HG02642 (cell line): ENCODE data around the gene NAV2.

Experiments used
- ATAC-seq: cut with Tn5 transposase; IDR thresholded peaks from one replicate; pipeline ENCODE4 v1.9.1; 2021; ENCODE audit warnings: mild to moderate bottlenecking; ENCODE audit not compliant: unreplicated experiment, poor library complexity

Gene NAV2

DNA sequence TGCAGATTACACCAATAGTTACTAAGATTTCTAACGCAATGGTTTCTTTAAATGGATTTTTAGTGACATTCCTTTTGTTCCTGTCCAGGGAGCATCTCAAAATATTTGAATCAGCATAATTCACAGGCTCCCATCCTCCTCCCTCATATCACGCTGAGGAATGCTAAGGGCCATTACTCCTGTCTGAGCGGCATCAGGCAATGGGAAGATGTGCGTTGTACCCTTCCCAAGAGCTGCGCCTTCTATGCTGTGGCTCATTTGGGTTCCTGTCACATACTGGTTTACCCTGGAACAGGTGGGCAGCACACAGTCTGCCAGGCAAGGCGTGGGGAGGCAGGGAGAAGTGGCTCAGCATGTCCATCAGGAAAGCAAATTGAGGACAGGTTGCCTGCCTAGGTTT, 325.8 kb downstream of the NAV2 start:
- ATAC-seq, result no peak

DNA sequence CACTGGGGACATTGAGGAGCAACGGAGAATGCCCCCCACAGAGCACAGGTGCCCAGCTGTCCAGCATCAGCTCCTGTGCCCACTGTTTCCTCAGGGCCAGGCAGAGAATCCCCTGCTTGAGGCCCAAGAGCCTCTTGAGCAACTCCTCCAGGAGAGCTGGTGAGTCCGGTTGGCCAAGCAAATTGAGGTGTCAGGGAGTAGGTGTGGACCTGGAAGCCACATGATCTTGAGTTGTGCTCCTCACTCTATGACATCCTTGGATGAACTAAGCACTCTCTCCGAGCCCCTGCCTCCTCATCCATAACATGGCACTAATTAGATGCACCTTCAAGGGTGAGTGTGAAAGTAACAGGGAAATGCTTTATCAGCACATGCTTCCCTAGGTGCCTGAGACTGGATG, 326.3 kb downstream of the NAV2 start:
- ATAC-seq, result no peak

- ATAC-seq, result no peak
Measured at GRCh38 chr11:20041499-20041898, 328.9 kb downstream of the NAV2 start.

DNA sequence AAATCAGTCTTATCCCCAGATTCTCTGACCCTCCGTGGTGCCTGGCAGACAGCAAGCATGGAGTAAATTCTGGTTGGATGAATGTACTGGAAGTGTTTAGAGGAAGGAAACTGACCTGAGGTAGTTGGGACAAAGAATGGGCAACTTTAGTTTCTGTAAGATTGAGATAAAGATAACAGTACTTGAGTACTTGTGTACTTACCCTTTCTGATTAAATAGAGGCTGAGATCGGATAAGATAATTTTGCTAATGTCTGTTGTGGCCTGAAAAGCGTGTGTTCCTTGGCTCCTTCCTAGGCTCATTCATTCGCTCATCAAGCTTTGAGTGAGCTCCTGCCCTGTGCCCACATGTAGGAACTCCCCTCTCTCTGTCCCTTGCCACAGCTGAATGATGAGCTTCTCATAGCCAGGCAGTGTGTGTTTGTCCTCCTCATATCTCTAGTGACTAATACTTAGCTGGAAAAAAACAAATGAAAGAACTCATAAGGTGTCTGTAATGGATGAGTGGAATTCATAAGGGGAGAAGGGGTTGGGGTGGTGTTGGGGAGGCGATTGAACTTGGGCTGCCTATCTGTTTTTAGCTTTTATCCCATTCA, 329.5 kb downstream of the NAV2 start:
- no peak for ATAC-seq

DNA sequence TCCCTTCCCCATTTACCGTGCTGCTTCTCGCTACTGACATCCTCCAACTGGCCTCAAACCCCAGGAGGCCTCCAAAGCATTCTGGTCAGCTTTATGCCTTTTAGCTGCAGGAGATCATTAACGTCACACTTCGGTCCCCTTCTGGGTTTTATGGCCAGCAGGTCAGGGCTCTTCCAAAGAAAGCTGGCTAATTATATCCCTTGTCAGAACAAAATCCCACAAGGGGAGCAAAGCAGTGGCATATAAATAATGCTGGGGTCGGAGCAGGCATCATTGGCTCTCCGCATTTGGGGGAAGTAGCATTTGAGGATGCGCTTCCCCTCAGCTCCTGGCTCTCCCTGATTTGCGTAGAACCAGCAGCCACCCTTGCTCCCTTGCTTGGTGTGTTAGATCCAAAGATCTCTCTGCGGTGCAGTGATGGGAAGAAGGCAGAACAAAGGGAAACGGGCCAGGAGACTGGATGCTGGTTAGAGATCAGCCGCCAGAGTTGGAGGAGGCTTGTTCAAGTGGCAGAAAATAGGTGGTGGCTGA, 330.2 kb downstream of the NAV2 start:
- ATAC-seq, result no peak

DNA sequence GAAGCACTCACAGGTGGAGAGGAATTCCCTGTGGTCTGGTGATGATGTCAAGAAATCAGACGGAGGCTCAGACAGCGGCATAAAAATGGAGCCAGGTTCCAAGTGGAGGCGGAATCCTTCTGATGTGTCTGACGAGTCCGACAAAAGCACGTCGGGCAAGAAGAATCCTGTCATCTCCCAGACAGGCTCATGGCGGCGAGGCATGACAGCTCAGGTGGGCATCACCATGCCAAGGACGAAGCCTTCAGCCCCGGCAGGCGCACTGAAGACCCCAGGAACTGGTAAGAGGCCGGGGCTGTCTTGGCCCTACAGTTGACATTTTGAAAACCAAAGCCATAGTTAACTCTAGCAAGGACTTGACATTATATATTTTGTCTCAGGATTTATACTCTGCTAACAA, 331.4 kb downstream of the NAV2 start:
- ATAC-seq, result no peak

- ATAC-seq, result no peak
Measured at GRCh38 chr11:20045098-20045688, 332.6 kb downstream of the NAV2 start.

DNA sequence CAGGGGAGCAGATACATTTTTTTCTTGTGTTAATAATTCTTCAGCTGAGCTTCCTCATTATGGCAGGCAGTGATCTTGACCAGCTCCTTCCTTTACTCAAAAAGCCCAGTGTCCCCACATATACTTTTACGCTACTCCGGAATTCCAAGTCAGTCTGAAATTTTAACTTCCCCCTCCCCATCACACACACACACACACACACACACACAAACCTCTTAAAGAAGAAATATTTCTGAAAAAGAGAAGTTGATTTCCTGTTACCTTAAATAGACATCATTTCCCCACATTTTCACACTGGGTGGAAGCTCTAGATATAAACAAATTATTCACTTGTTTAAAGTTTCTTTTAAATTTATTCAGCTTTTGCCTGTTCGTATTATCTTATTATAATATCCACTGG, 333.8 kb downstream of the NAV2 start:
- no peak for ATAC-seq

DNA sequence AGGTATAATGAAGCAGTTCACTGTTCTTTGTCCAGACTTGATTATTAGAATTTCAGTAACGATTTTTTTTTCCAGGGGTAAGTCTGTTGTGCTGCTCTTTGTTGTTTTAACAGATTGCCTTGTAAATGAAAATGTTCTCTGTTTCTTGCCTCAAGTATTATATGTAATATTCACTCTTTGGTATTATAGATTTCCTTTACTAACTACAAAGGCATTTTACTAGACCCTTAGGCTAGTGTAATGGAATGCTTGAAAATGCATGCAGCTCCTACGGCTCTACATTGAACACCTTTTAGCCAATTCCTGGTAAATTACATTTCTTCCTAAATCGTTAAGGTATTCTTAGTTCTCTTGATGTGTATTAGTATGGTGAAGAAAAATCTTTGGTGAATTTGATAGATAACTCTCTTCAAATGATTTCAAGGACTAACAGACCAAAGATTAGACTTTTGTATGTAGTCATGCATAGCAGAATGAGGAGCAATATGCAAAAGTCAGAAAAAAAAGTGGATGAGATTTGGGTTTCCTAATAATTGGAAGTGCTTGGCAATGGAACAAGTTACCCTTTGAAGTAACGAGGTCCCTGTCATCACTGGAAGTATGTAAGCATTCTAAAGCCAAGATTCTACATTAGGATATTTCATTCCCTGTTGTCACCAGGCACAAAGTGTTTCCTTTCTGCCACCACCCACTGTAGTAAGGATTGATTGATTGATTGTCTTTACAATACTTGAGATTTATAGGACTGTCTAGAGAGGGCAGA, 334.6 kb downstream of the NAV2 start:
- no peak for ATAC-seq

DNA sequence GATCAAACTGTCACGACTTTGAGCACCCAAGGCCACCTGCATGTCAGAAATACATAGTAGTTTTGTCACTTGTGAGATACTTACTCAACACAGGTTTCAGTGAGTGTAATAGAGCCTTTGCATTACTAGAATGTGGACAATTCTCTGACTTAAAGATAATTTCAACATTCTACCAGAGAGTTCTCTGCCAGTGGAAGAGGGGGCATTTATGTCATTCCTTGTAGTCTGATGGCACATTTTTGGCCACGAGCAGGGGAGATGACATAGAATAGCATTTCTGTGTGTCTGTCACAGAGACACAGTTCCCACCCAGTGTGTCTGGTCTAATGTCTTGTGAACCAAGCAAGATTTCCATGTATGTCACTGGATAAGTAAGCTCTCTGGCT, 335.1 kb downstream of the NAV2 start:
- no peak for ATAC-seq

DNA sequence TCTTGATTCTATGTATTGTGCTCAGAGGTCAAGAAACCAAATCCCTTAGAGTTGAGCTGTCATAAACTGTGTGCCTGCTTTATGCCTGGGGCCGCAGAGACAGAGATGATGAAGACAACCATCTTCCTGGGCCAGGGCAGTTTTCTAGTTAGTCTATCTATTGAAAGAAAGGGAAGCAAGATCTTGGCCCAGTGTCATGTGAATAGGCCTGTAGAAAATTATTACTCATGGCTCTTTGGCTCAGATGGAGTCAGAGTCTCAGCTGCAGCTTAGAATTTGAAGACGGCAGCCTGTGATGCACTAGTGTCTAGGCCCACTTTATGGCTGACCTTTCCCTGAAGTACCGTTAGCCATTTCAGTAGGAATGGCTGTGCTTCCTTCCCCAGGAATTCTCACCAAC, 335.6 kb downstream of the NAV2 start:
- no peak for ATAC-seq

DNA sequence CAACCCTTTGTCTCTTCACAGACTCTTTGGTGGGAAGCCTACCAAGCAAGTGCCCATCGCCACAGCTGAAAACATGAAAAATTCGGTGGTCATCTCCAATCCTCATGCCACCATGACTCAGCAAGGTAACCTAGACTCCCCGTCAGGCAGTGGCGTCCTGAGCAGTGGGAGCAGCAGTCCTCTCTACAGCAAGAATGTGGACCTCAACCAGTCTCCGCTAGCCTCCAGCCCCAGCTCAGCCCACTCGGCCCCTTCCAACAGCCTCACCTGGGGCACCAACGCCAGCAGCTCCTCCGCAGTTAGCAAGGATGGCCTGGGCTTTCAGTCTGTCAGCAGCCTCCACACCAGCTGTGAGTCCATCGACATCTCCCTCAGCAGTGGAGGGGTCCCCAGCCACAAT, 336.1 kb downstream of the NAV2 start:
- no peak for ATAC-seq

DNA sequence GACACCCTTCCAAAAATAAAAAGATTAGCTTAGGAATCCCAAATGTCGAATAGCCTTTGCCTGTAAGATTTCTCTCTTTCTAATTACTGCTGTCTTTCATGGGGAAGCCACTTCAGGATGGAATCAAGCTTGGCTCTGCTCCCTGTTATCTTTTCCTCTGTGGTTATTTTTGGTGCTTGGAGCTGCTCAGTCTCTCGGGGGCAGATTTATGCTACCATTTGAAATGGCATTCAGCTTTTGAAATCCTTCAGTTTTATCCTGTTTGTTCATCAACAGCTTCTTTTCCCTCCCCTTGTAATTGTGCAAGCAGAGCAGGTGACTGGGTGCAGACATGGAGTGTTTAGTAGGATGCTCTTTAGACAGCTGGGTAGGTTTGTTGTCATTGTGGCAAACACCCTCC, 336.6 kb downstream of the NAV2 start:
- no peak for ATAC-seq

- no peak for ATAC-seq
Measured at GRCh38 chr11:20050048-20050447, 337.4 kb downstream of the NAV2 start.

- no peak for ATAC-seq
Measured at GRCh38 chr11:20050551-20051333, 338.1 kb downstream of the NAV2 start.

- ATAC-seq, result no peak
Measured at GRCh38 chr11:20051469-20052399, 339.1 kb downstream of the NAV2 start.

- ATAC-seq, result no peak
Measured at GRCh38 chr11:20053572-20053971, 340.9 kb downstream of the NAV2 start.

DNA sequence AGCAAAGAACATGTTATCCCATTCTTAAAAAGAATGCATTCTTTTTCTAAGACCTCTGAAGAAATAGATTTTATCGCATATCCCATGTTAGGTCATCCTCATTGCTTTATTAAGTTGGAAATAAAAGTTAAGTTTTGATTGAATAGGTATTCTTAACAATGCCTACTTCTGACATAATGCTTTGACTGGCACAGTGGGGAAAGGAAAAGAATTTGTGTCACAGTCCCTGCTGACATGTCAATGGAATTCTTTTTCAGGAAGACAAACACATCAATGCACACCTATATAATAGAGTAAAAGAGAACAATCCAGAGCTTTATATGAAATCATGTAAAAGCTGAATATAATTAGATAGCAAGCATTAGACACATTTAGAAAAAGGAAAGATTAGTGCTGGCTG, 341.9 kb downstream of the NAV2 start:
- no peak for ATAC-seq

DNA sequence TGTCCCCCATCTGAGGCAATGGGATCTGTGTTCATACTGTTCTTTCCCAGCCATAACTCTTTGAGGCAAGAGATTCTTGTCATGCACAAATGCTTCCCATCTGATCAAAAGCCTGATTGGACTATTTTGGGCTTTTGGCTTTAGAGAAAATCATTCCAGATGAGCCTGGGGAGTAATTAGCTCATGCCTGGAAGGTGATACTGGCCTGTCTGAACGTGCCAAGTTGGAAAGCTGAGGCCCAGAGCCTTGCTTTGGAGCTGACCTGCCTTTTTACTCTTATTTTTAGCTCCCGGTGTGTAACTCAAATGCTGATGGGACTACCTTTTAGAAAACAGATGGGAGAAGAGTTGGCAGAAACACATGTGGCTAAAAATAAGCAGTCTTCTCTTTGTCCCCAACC, 342.7 kb downstream of the NAV2 start:
- no peak for ATAC-seq
